GM13976 (cell line): ENCODE data around the gene MBD3.

Experiments used
- DNase-seq: peaks from one replicate; pipeline ENCODE4 v3.0.0; 2012; ENCODE audit warnings: low spot score
- CTCF ChIP-seq: IDR thresholded peaks from 2 replicates; pipeline ENCODE4 v1.5.1; 2012; ENCODE audit warnings: borderline replicate concordance, mild to moderate bottlenecking; ENCODE audit not compliant: insufficient read depth; ENCODE audit errors: extremely low read depth, missing control alignments, control extremely low read depth
- in situ Hi-C: fragments of 300-500 bp; cut with MboI; formaldehyde crosslinking; loops from one replicate; pipeline ENCODE4 v1.12.0; 2022; ENCODE audit warnings: low sequenced_read_pairs, mixed read lengths, inconsistent platforms; ENCODE audit not compliant: unreplicated experiment

MBD3 gene

DNA sequence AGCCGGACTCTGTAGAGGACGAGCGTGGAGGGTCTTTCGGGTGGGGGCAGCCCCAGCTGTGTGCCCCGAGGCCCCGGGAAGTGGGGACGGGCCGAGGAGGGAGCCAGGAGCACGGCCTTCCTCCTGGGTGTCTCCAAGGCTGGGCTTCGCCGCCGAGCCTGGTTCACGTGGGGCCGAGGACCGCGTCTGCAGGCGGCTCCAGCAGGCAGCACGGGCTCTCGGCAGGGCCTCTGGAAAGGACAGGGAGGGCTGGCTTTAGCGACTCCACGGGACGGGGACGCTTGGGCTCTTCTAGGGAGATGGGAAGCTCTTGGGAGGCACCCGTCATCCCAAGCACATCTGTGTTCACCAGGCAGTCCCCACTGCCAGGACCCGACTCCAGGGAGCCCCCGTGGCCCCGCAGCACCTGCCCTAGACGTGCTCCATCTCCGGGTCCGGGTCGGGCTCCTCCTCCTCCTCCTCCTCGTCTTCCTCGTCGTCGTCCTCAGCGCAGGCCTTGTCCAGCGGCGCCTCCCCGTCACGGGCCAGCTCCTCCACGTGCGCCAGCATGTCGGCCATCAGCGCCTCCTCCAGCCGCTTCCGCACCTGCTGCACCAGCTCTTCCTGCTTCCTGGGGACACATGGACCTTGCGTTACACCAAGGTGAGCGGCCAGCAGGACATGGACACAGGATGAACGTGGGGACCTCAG is 14.6 kb downstream of the MBD3 start:
- in situ Hi-C loops = no loop called here
- TF ChIP-seq CTCF = no peak
- no peak for DNase-seq

DNA sequence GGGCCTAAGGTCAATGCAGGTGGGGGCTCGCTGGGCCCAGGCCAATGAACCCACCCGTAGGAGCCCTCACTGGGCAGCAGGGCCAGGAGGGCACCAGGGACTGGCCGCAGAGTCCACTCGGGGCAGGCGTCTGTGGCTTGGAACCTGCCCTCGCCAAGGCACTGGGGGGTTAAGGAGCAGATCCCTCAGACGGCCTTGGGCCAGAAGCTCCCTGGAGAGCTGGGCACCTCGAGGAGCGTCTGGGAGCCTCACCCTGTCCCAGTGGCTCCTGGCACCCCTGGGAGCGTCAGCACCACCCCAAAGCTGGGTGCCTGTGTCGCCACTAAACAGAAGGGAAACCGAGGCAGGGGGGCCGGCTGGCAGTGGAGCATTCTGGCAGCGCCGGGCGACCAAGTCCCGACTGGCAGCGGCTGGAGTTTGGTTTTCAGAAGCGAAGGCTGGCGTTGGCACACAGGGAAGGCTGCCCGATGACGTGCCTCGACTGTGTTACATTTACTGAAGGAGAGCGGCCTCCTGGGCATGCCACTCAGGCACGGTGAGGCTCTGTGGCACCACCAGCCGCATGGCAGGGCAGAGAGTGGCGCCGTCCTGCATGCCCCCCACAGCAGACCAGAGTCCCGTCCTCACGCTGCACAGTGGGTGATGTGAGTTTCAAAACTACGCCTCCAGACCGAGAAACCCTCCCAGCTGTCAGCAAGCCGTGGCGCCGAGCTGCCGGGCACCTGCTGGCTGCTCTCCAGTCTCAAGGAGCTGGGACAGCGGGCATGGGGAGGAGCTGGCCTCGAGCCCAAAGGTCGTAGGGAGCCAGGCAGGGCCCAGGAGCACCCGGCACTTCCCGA is 15.4 kb downstream of the MBD3 start:
- in situ Hi-C loops = no loop called here
- no peak for TF ChIP-seq CTCF
- no peak for DNase-seq

DNA sequence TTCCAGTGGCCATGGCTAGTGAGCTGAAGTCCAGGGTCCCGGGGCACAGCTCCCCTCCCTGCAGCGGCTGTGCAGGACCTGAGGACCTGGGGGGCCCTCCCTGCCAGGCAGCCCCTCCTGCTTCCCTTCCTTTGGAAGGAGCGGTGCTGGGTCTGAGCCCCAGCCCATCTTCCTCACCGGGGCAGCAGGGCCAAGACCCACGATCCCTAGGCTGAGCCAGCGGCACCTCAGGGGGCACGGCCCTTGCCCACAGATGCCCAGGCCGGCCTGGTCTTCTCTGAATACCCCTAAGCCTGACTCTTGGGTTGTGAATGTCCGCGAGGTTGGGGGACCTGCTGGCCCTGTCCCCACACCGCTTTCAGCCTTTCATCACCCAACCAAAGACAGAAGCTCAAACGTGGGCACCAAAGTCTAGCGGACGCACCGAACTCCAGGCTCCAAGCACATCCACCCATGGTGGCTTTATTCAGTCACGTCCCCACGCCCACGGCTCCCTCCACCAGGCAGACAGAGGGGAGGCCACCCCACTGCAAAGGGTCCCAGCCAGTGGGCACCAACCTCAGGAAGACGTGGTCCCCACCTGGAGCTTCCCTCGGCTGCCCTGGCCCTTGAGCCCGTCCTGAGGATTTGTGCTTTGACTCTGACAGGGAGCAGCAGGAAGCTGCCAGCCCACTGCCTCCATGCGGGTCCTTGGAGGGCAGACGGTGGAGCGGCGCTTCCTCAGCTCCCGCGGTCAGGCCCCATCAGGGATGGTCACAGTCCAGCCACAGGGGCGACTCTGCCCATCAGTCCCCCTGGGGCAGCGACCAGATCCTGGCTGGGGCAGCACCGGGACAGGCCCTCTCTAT is 16.2 kb downstream of the MBD3 start:
- DNase-seq = no peak
- in situ Hi-C loops = no loop called here
- no peak for TF ChIP-seq CTCF

DNA sequence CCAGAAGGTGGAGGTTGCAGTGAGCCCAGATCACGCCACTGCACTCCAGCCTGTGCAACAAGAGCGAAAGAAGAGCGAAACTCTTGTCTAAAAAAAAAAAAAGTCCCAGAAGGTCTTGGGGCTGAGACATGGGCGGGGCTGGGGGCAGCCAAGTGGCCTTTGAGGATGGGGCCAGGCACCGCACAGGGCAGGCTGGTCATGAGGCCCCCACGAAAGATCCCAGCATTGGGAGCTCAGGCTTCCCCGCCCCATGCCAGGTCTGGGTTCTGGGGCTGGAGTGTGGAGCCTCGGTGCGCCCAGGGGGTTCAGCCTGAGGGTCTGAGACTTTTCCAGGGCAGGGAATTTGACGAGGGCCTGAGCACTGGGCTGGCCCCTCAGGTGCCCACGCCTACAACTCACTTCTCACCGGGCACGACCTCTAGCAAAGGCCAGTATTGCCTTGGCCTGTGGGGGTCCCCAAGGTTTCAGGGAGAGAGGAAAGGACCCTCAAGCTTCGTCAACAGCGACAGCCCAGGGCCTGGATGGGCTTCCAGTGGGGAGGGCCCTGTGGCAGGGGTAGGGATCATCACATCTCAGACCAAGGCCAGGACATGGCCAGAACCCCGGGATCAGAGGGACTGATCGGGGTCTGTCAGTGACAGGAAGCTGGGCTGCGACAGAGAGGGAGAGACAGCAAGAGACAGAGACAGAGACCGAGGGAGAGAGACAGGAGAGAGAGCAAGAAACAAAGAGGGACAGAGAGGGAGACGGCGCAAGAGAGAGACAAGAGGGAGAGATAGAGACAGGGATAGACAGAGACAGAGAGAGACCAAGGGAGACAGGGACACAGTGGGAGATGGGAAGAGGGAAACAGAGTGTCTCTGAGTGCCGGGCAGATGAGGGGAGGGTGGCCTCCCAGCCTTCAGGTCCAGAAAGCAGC is 17.1 kb downstream of the MBD3 start:
- TF ChIP-seq CTCF = no peak
- no peak for DNase-seq
- in situ Hi-C loops = no loop called here

DNA sequence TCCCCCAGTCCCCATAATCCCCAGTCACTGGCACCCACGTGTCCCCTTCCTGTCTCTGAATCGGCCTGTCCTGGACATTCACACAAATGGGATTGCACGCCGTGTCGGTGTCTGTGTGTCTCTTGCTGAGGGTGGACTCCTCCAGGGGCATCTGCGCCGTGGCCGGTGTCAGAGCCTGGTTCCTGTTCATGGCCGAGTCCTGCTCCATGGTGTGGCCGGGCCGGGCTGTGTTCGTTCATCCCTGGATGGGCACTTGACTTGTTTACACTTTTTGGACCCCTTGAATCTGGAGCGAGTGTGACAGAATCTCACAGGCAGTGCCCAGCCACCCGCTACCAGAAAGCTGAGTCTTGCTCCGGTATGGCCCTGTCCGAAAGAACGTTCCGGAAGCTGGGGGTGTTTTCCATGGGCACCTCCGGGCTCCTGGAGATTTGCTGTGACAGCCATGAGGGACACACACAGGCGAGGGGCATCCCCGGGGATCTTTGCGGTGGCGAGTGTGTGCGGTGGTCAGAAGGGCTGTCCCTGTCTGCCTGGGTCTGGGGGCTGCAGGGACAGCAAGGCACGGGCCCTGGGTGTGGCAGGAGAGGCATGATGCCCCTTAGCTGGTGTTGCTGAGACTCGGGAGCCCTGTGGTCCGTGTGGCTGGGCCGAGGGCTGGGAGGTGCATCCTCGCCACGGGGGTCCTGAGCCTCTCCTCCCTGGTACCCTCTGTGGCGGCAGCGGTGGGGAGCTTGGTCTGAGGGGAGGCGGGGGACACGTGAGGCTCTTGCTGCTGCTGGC is 18.1 kb downstream of the MBD3 start:
- no peak for DNase-seq
- in situ Hi-C loops = no loop called here
- no peak for TF ChIP-seq CTCF
